Nephron progenitor cell (in vitro differentiated cells): ENCODE measurements around the gene TLCD5.

Experiments used
- DNase-seq: peaks from one replicate; pipeline ENCODE4 v3.0.0; 2021
- H3K27ac Mint-ChIP-seq: 2 replicates; pipeline ENCODE4 v1.8.0; 2021; ENCODE audit warnings: mild to moderate bottlenecking, moderate library complexity, mixed read lengths
- H3K27me3 Mint-ChIP-seq: 2 replicates; pipeline ENCODE4 v1.8.0; 2021; ENCODE audit warnings: mild to moderate bottlenecking, low read depth, mixed read lengths; ENCODE audit not compliant: poor library complexity
- H3K36me3 Mint-ChIP-seq: 2 replicates; pipeline ENCODE4 v1.8.0; 2021; ENCODE audit warnings: low read depth, mixed read lengths
- H3K4me1 Mint-ChIP-seq: 2 replicates; pipeline ENCODE4 v1.8.0; 2021; ENCODE audit warnings: mixed read lengths
- H3K4me3 Mint-ChIP-seq: 2 replicates; pipeline ENCODE4 v1.8.0; 2021; ENCODE audit warnings: mild to moderate bottlenecking, moderate library complexity, mixed read lengths
- H3K9me3 Mint-ChIP-seq: 2 replicates; pipeline ENCODE4 v1.8.0; 2021; ENCODE audit warnings: mild to moderate bottlenecking, moderate library complexity, mixed read lengths
- CTCF ChIP-seq: fragments of 200-600 bp; sonication (generic); IDR thresholded peaks from 2 replicates; pipeline ENCODE4 v1.5.0; 2021; ENCODE audit warnings: antibody characterized with exemption

The TLCD5 gene

GRCh38 chr11:120326228-120326627, 1.1 kb downstream of the TLCD5 start:
- H3K27ac Mint-ChIP-seq: no peak overlapping the region
- peaks cover 23% of the 10 kb centered on the region for H3K27me3 Mint-ChIP-seq
- TF ChIP-seq CTCF: no peak
- H3K36me3 Mint-ChIP-seq: peaks cover 21% of the 10 kb centered on the region
- H3K4me3 Mint-ChIP-seq: peak overlapping the region; percentile 84
- no peak for DNase-seq
- H3K9me3 Mint-ChIP-seq: no peaks in the 10 kb centered on the region
- H3K4me1 Mint-ChIP-seq: peaks cover 29% of the 10 kb centered on the region

GRCh38 chr11:120326845-120327281, 1.8 kb downstream of the TLCD5 start:
- DNase-seq: no peak
- no peaks in the 10 kb centered on the region for H3K9me3 Mint-ChIP-seq
- H3K4me1 Mint-ChIP-seq: peaks cover 29% of the 10 kb centered on the region
- H3K4me3 Mint-ChIP-seq: peak overlapping the region; percentile 84
- peaks cover 25% of the 10 kb centered on the region for H3K36me3 Mint-ChIP-seq
- H3K27ac Mint-ChIP-seq: no peak overlapping the region
- no peak for TF ChIP-seq CTCF
- peaks cover 18% of the 10 kb centered on the region for H3K27me3 Mint-ChIP-seq

GRCh38 chr11:120327311-120327710, 2.2 kb downstream of the TLCD5 start:
- H3K36me3 Mint-ChIP-seq: peaks cover 26% of the 10 kb centered on the region
- peaks cover 15% of the 10 kb centered on the region for H3K27me3 Mint-ChIP-seq
- peak overlapping the region; percentile 84 for H3K4me3 Mint-ChIP-seq
- H3K9me3 Mint-ChIP-seq: no peaks in the 10 kb centered on the region
- peaks cover 29% of the 10 kb centered on the region for H3K4me1 Mint-ChIP-seq
- H3K27ac Mint-ChIP-seq: peak overlapping the region; percentile 9
- TF ChIP-seq CTCF: no peak
- DNase-seq: no peak

GRCh38 chr11:120329556-120329955, 4.5 kb downstream of the TLCD5 start:
- H3K27ac Mint-ChIP-seq: no peak overlapping the region
- peaks cover 26% of the 10 kb centered on the region for H3K36me3 Mint-ChIP-seq
- H3K4me3 Mint-ChIP-seq: no peak overlapping the region
- no peaks in the 10 kb centered on the region for H3K9me3 Mint-ChIP-seq
- no peak for TF ChIP-seq CTCF
- DNase-seq: no peak
- H3K27me3 Mint-ChIP-seq: peaks cover under 1% of the 10 kb centered on the region
- H3K4me1 Mint-ChIP-seq: peaks cover 29% of the 10 kb centered on the region

- Mint-ChIP-seq H3K4me1 (peaks cover 31% of the 10 kb centered on the region), H3K36me3 (peaks cover 26% of the 10 kb centered on the region), H3K27me3 (no peaks in the 10 kb centered on the region), H3K9me3 (no peaks in the 10 kb centered on the region), H3K27ac (no peak overlapping the region), H3K4me3 (no peak overlapping the region)
- no peak for DNase-seq
- TF ChIP-seq CTCF: no peak
Measured at GRCh38 chr11:120330045-120330444, 4.9 kb downstream of the TLCD5 start.

- no peak for TF ChIP-seq CTCF
- no peak overlapping the region for H3K27ac Mint-ChIP-seq
- H3K4me1 Mint-ChIP-seq: peaks cover 24% of the 10 kb centered on the region
- H3K9me3 Mint-ChIP-seq: no peaks in the 10 kb centered on the region
- DNase-seq: no peak
- peaks cover 26% of the 10 kb centered on the region for H3K36me3 Mint-ChIP-seq
- H3K4me3 Mint-ChIP-seq: no peak overlapping the region
- H3K27me3 Mint-ChIP-seq: no peaks in the 10 kb centered on the region
Measured at GRCh38 chr11:120331301-120331996, 6.3 kb downstream of the TLCD5 start.
